Colonic mucosa (tissue), 4 donors: Measurements from ENCODE around the gene NRARP. TPM values are rescaled to one million over a fixed set of nuclear protein-coding genes. Genes with fewer than 3 reads are reported as not detected.

Source experiments
- DNase-seq: peaks from one replicate; pipeline ENCODE4 v3.0.0-alpha.2; 2020
- H3K27ac ChIP-seq: fragments of 200-600 bp; one replicate; pipeline ENCODE4 v1.8.0; 2021
- H3K27me3 ChIP-seq: fragments of 200-600 bp; one replicate; pipeline ENCODE4 v1.8.0; 2021
- H3K36me3 ChIP-seq: fragments of 200-600 bp; one replicate; pipeline ENCODE4 v1.8.0; 2021
- H3K4me1 ChIP-seq: fragments of 200-600 bp; one replicate; pipeline ENCODE4 v1.8.0; 2021; ENCODE audit warnings: mild to moderate bottlenecking
- H3K4me3 ChIP-seq: fragments of 200-600 bp; one replicate; pipeline ENCODE4 v1.8.0; 2021
- H3K9ac ChIP-seq, 2 donors: one replicate each; pipeline ENCODE4 v1.7.0; 2013; ENCODE audit warnings: control low read depth in 2 of 2, low read depth in 2 of 2, low read length in 2 of 2
- H3K9me3 ChIP-seq: fragments of 200-600 bp; one replicate; pipeline ENCODE4 v1.8.0; 2021
- CTCF ChIP-seq: fragments of 200-600 bp; IDR thresholded peaks from one replicate; pipeline ENCODE4 v1.8.0; 2022; ENCODE audit warnings: antibody characterized with exemption, mild to moderate bottlenecking
- intact Hi-C: fragments of 100-400 bp; cut with DNase I; formaldehyde crosslinking; loops from one replicate; pipeline ENCODE4 v1.14.1; 2022
- total RNA-seq, 2 donors: library from RNA; stranded (reverse); fragmentation: NEBNext Ultra II Directional in 1 of 2; extraction: Animal tissue kit (Norgen Biotek cat#: 25700) in 1 of 2; gene quantifications; one replicate each; pipeline ENCODE4 v1.2.1, GENCODE V29; 2021
- donor health status: healthy.
- donor health status: DM: no; HTN: no; CAD: no.
- donor health status: DM: no; HTN: no; CAD: no.

Gene NRARP
- total RNA-seq, 2 donors from 2014 or later, result 120 to 178 TPM

GRCh38 chr9:137319739-137320551 is 17.9 kb upstream of the NRARP start:
- DNase-seq, result no peak
- Histone ChIP-seq H3K4me3 (no peak overlapping the region), H3K27ac (no peak overlapping the region)

GRCh38 chr9:137319011-137319738 is 17.1 kb upstream of the NRARP start:
- Histone ChIP-seq H3K4me3 (no peak overlapping the region), H3K9ac (no peak overlapping the region), H3K27me3 (peaks cover 6% of the 10 kb centered on the region), H3K9me3 (no peaks in the 10 kb centered on the region), H3K27ac (no peak overlapping the region), H3K4me1 (peaks cover 5% of the 10 kb centered on the region), H3K36me3 (no peaks in the 10 kb centered on the region)
- no peak for DNase-seq
- intact Hi-C loops, result no loop called here
- no peak for TF ChIP-seq CTCF

More at GRCh38 chr9:137319739-137320551, 17.9 kb upstream of the NRARP start:
- intact Hi-C loops, result no loop called here
- TF ChIP-seq CTCF, result no peak
- no peak overlapping the region for H3K9ac ChIP-seq
- H3K9me3 ChIP-seq, result no peaks in the 10 kb centered on the region
- no peaks in the 10 kb centered on the region for H3K36me3 ChIP-seq
- H3K27me3 ChIP-seq, result peaks cover 6% of the 10 kb centered on the region
- H3K4me1 ChIP-seq, result peaks cover 5% of the 10 kb centered on the region

- intact Hi-C loops, result no loop called here
- no peak overlapping the region for H3K4me3 ChIP-seq
- no peaks in the 10 kb centered on the region for H3K9me3 ChIP-seq
- peaks cover 5% of the 10 kb centered on the region for H3K4me1 ChIP-seq
- no peak for TF ChIP-seq CTCF
- H3K27ac ChIP-seq, result no peak overlapping the region
- H3K9ac ChIP-seq, result no peak overlapping the region
- H3K27me3 ChIP-seq, result peaks cover 6% of the 10 kb centered on the region
- no peaks in the 10 kb centered on the region for H3K36me3 ChIP-seq
- no peak for DNase-seq
These were observed 16.5 kb upstream of the NRARP start for GRCh38 chr9:137318602-137319001.

GRCh38 chr9:137317718-137318511 is 15.8 kb upstream of the NRARP start:
- H3K4me1 ChIP-seq, result peaks cover 5% of the 10 kb centered on the region
- no peak for DNase-seq
- no peaks in the 10 kb centered on the region for H3K36me3 ChIP-seq
- intact Hi-C loops, result no loop called here
- H3K4me3 ChIP-seq, result no peak overlapping the region
- TF ChIP-seq CTCF, result no peak
- no peak overlapping the region for H3K27ac ChIP-seq
- H3K27me3 ChIP-seq, result peaks cover 6% of the 10 kb centered on the region
- no peak overlapping the region for H3K9ac ChIP-seq
- H3K9me3 ChIP-seq, result no peaks in the 10 kb centered on the region

- DNase-seq, result no peak
- H3K27ac ChIP-seq, result no peak overlapping the region
- intact Hi-C loops, result no loop called here
- peaks cover 6% of the 10 kb centered on the region for H3K27me3 ChIP-seq
- H3K9me3 ChIP-seq, result no peaks in the 10 kb centered on the region
- H3K4me3 ChIP-seq, result no peak overlapping the region
- TF ChIP-seq CTCF, result no peak
- no peaks in the 10 kb centered on the region for H3K36me3 ChIP-seq
- H3K4me1 ChIP-seq, result peaks cover 5% of the 10 kb centered on the region
- peak overlapping the region in 1 of 2 donors; percentile 43 for H3K9ac ChIP-seq
These were observed 15.1 kb upstream of the NRARP start for GRCh38 chr9:137317021-137317717.
